B cell (primary cell): ENCODE measurements around the gene PYDC1. TPM values are rescaled to one million over a fixed set of nuclear protein-coding genes. Genes with fewer than 3 reads are reported as not detected.

ENCODE experiments used
- ATAC-seq: fragments of 200-7000 bp; cut with Tn5 transposase; one replicate; pipeline ENCODE4 v1.10.0; 2021; ENCODE audit warnings: low read depth, mild to moderate bottlenecking, moderate number of reproducible peaks, moderate library complexity
- CTCF ChIA-PET: fragments of 350-600 bp; sonication (Branson Sonifier 250); formaldehyde crosslinking; loops from one replicate; lab custom pipeline; 2021; ENCODE audit warnings: antibody characterized with exemption, inconsistent platforms; lab: Charles Lee
- POLR2A ChIA-PET: fragments of 350-600 bp; sonication (Branson Sonifier 250); formaldehyde crosslinking; loops from one replicate; lab custom pipeline; 2021; ENCODE audit warnings: antibody characterized with exemption; lab: Charles Lee
- DNase-seq: peaks from one replicate; pipeline ENCODE4 v3.0.0; 2013
- H2AFZ ChIP-seq: 2 replicates; pipeline ENCODE4 v1.6.1; 2012; ENCODE audit warnings: mild to moderate bottlenecking, low read depth, low read length; ENCODE audit not compliant: insufficient read depth, poor library complexity, severe bottlenecking
- H3K27ac ChIP-seq, 2 donors: 1 replicate in 1 of 2; 2 replicates in 1 of 2; pipeline ENCODE4 v1.5.1; 2012 to 2013; ENCODE audit warnings: low read length in 2 of 2, mild to moderate bottlenecking in 2 of 2, moderate library complexity in 1 of 2
- H3K27me3 ChIP-seq, 4 experiments: fragments of 200-600 bp in 1 of 4; sonication (generic) in 1 of 4; replicated peaks in 1 of 4; 1 replicate in 2 of 4; 2 replicates in 2 of 4; pipeline versions ENCODE4 v1.6.1 to v1.7.0; 2013 to 2016; ENCODE audit warnings: low read length in 3 of 4, mild to moderate bottlenecking in 2 of 4, mixed read lengths in 1 of 4, moderate library complexity in 1 of 4; ENCODE audit not compliant: insufficient read depth in 4 of 4, control insufficient read depth in 3 of 4; ENCODE audit errors: control extremely low read depth in 1 of 4
- H3K36me3 ChIP-seq, 2 experiments: replicated peaks in 1 of 2; 1 replicate in 1 of 2; 2 replicates in 1 of 2; pipeline versions ENCODE4 v1.6.1 to v1.7.1; 2013; ENCODE audit warnings: low read length in 1 of 2; ENCODE audit not compliant: insufficient read depth in 2 of 2, control insufficient read depth in 1 of 2; ENCODE audit errors: control extremely low read depth in 1 of 2, extremely low read depth in 1 of 2
- H3K4me1 ChIP-seq, 2 donors: fragments of 200-600 bp in 1 of 2; sonication (generic) in 1 of 2; 1 replicate in 1 of 2; 2 replicates in 1 of 2; pipeline versions ENCODE4 v1.5.1 to v1.6.1; 2013 to 2017; ENCODE audit warnings: low read length in 2 of 2; ENCODE audit not compliant: control insufficient read depth in 2 of 2, insufficient read depth in 2 of 2
- H3K4me2 ChIP-seq: replicated peaks from 2 replicates; pipeline ENCODE3; 2012; ENCODE audit warnings: mild to moderate bottlenecking, low read depth, low read length; ENCODE audit not compliant: poor library complexity, severe bottlenecking
- H3K4me3 ChIP-seq, 5 experiments: fragments of 200-600 bp in 1 of 5; sonication (generic) in 1 of 5; 1 replicate in 3 of 5; 2 replicates in 2 of 5; pipeline versions ENCODE4 v1.5.1 to v1.7.0; 2011 to 2016; ENCODE audit warnings: low read length in 4 of 5, mild to moderate bottlenecking in 4 of 5, low read depth in 2 of 5, control low read depth in 1 of 5, moderate library complexity in 1 of 5; ENCODE audit not compliant: insufficient read depth in 1 of 5; ENCODE audit errors: control extremely low read depth in 1 of 5, extremely low read depth in 1 of 5
- H3K79me2 ChIP-seq: fragments of 200-600 bp; sonication (generic); one replicate; pipeline ENCODE4 v1.6.0; 2016; ENCODE audit warnings: low read length; ENCODE audit not compliant: control insufficient read depth, insufficient read depth
- H3K9ac ChIP-seq: fragments of 200-600 bp; sonication (generic); 2 replicates; pipeline ENCODE4 v1.6.1; 2017; ENCODE audit warnings: mild to moderate bottlenecking, low read length, moderate library complexity
- H3K9me3 ChIP-seq, 3 donors: one replicate each; pipeline versions ENCODE4 v1.6.1 to v1.7.1; 2013; ENCODE audit warnings: low read length in 2 of 3; ENCODE audit not compliant: control insufficient read depth in 2 of 3, insufficient read depth in 1 of 3; ENCODE audit errors: control extremely low read depth in 1 of 3
- H4K20me1 ChIP-seq: 2 replicates; pipeline ENCODE4 v1.6.0; 2012; ENCODE audit warnings: mild to moderate bottlenecking, low read length; ENCODE audit not compliant: insufficient read depth, control insufficient read depth, poor library complexity, severe bottlenecking
- H3K27ac Mint-ChIP-seq: one replicate; pipeline ENCODE4 v1.8.0; 2021; ENCODE audit warnings: mixed read lengths
- H3K27me3 Mint-ChIP-seq: one replicate; pipeline ENCODE4 v1.8.0; 2021; ENCODE audit warnings: mixed read lengths
- H3K4me1 Mint-ChIP-seq: one replicate; pipeline ENCODE4 v1.8.0; 2021; ENCODE audit warnings: mixed read lengths
- H3K4me3 Mint-ChIP-seq: one replicate; pipeline ENCODE4 v1.8.0; 2021; ENCODE audit warnings: mixed read lengths
- H3K9me3 Mint-ChIP-seq: one replicate; pipeline ENCODE4 v1.8.0; 2022; ENCODE audit warnings: mixed read lengths; ENCODE audit not compliant: insufficient read depth
- EZH2 ChIP-seq: IDR thresholded peaks from 2 replicates; pipeline ENCODE4 v1.6.1; 2012; ENCODE audit warnings: borderline replicate concordance, low read depth, mild to moderate bottlenecking, moderate library complexity, low read length; ENCODE audit not compliant: insufficient read depth, poor library complexity, severe bottlenecking
- WGBS: methylation state at CpG from one replicate; pipeline ENCODE4 v1.1.5; 2013; ENCODE audit warnings: missing lambda C conversion rate; ENCODE audit not compliant: insufficient coverage; 5-methylcytosine and 5-hydroxymethylcytosine counted together
- intact Hi-C: fragments of 100-400 bp; cut with micrococcal nuclease; formaldehyde crosslinking; loops from one replicate; pipeline ENCODE4 v1.10.0; 2022
- polyA plus RNA-seq: library from polyadenylated mRNA; depleted of rRNA; stranded (reverse); fragments of >200 nt; gene quantifications from 2 replicates; pipeline ENCODE4 v1.2.3, GENCODE V29; 2012
- total RNA-seq, 2 donors: library from RNA; stranded (reverse); fragments of 120-200 nt in 1 of 2; gene quantifications; 1 replicate in 1 of 2; 2 replicates in 1 of 2; pipeline versions ENCODE4 v1.2.3 to v1.2.4, GENCODE V29; 2013 to 2022
- TF ChIP-seq, protein P1 (sequence below): fragments of 200-600 bp; IDR thresholded peaks from one replicate; pipeline ENCODE4 v1.8.0; 2022; ENCODE audit warnings: antibody characterized with exemption, mild to moderate bottlenecking

PYDC1 gene
- total and polyA plus RNA-seq, 2 donors (not counting 1 experiment from before 2014, with no cell fraction given) = not detected

DNA sequence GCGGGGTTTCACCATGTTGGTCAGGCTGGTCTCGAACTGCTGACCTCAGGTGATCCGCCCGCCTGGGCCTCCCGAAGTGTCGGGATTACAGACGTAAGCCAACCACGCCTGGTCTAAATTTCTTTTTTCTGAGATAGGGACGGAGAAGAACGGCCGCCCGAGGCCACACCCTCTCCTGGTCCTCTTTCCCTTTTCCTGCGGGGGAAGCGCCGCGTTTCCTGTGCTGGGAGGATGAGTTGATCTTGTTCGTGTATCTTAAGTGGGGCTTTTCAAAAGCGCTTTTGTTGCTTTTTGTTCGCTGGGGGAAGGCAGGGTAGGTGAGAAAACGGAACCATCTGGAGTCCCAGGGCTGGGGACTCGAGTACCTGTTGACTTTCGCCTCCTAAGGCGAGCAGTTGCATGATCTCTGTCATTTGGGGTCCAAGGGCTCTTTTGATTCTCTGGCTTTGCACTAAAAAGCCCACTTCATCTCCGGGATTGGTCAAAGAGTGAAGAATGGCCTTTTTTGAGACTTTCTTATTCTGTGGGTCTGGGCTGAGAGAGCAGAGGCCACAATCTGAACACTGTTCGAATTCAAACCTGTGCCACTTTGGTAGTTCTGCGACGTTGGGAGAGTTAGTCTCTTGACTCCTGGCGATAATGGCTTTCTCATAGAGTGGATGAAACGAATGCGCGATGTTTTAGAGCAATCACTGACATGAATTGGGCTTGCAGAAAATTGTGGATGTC lies 35.7 kb downstream of the PYDC1 start:
- CTCF ChIA-PET = interaction anchor here (1.6 to 2.3 kb wide), 3 partner anchors 20 to 279 kb away, joined by 3 to 17 read pairs (median 5); no protein-coding TSS in a partner anchor
- no peak for ATAC-seq
- peaks cover 70% of the 10 kb centered on the region for H3K4me1 Mint-ChIP-seq

More for the DNA sequence above, 35.7 kb downstream of the PYDC1 start:
- peak overlapping the region; percentile 100 for H3K27ac Mint-ChIP-seq
- H3K27me3 Mint-ChIP-seq = no peaks in the 10 kb centered on the region
- intact Hi-C loops = loop anchor here (10.0 kb wide), 2 partner anchors 76 to 694 kb away; partner anchors contain the start of genes BCKDK and ZNF267
- H3K9ac ChIP-seq = peak overlapping the region; percentile 96
- H3K36me3 ChIP-seq = peaks cover 13 to 40% of the 10 kb centered on the region in 2 experiments
- H3K79me2 ChIP-seq = peaks cover 75% of the 10 kb centered on the region
- no peaks in the 10 kb centered on the region for H3K9me3 ChIP-seq
- H3K27me3 ChIP-seq = no peaks in the 10 kb centered on the region
- TF ChIP-seq, protein P1, sequence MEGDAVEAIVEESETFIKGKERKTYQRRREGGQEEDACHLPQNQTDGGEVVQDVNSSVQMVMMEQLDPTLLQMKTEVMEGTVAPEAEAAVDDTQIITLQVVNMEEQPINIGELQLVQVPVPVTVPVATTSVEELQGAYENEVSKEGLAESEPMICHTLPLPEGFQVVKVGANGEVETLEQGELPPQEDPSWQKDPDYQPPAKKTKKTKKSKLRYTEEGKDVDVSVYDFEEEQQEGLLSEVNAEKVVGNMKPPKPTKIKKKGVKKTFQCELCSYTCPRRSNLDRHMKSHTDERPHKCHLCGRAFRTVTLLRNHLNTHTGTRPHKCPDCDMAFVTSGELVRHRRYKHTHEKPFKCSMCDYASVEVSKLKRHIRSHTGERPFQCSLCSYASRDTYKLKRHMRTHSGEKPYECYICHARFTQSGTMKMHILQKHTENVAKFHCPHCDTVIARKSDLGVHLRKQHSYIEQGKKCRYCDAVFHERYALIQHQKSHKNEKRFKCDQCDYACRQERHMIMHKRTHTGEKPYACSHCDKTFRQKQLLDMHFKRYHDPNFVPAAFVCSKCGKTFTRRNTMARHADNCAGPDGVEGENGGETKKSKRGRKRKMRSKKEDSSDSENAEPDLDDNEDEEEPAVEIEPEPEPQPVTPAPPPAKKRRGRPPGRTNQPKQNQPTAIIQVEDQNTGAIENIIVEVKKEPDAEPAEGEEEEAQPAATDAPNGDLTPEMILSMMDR = no peak
- no peak for TF ChIP-seq EZH2
- H3K9me3 Mint-ChIP-seq = no peaks in the 10 kb centered on the region
- H4K20me1 ChIP-seq = peaks cover 57% of the 10 kb centered on the region
- peak overlapping the region; percentile 99 for H3K4me3 Mint-ChIP-seq
- DNase-seq = peak; percentile 63
- H3K4me1 ChIP-seq = peaks cover 41 to 61% of the 10 kb centered on the region in 2 donors
- H3K27ac ChIP-seq = peak overlapping the region; percentile 33 to 93
- POLR2A ChIA-PET = interaction anchor here (1.3 to 3.3 kb wide), 11 partner anchors 15 to 278 kb away, joined by 3 to 44 read pairs (median 8); partner anchors contain the start of genes ARMC5, KAT8, PYCARD and PYDC1
- WGBS = 6% methylated on average over 22 of the region's 31 CpGs
- peak overlapping the region; percentile 87 for H3K4me2 ChIP-seq
- peak overlapping the region; percentile 58 to 98 (median 91) for H3K4me3 ChIP-seq
- no peak overlapping the region for H2AFZ ChIP-seq
